HuH-7.5 (cell line): ENCODE results near the gene MINAR1.
A peak's percentile ranks its signal among the peaks of the same experiment; 100 is the strongest.
"Not testable (repeated sequence)": the region's sequence is repeated elsewhere in the genome, so short reads cannot be mapped to it uniquely, and the experiment has no call there.

Source experiments
- DNase-seq: peaks from one replicate; pipeline ENCODE4 v3.0.0; 2011; ENCODE audit warnings: low spot score

MINAR1 gene, protein sequence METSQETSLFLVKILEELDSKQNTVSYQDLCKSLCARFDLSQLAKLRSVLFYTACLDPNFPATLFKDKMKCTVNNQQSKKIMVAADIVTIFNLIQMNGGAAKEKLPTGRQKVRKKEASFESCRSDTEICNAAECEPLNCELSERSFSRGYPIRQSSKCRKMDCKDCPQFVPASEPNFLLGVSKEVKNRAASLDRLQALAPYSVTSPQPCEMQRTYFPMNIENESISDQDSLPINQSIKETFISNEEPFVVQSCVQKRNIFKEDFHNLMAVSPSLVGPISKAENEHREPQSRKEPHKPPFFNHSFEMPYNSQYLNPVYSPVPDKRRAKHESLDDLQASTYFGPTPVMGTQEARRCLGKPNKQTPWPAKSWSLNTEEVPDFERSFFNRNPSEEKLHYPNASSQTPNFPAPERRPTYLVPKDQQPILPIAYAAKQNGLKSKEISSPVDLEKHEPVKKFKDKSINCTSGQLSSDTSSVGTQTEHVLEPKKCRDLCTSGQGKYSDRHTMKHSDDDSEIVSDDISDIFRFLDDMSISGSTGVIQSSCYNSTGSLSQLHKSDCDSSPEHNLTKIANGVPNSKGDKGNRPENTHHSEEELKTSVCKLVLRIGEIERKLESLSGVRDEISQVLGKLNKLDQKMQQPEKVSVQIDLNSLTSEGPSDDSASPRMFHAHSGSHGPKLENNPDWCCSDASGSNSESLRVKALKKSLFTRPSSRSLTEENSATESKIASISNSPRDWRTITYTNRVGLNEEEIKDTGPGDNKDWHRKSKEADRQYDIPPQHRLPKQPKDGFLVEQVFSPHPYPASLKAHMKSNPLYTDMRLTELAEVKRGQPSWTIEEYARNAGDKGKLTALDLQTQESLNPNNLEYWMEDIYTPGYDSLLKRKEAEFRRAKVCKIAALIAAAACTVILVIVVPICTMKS

DNA sequence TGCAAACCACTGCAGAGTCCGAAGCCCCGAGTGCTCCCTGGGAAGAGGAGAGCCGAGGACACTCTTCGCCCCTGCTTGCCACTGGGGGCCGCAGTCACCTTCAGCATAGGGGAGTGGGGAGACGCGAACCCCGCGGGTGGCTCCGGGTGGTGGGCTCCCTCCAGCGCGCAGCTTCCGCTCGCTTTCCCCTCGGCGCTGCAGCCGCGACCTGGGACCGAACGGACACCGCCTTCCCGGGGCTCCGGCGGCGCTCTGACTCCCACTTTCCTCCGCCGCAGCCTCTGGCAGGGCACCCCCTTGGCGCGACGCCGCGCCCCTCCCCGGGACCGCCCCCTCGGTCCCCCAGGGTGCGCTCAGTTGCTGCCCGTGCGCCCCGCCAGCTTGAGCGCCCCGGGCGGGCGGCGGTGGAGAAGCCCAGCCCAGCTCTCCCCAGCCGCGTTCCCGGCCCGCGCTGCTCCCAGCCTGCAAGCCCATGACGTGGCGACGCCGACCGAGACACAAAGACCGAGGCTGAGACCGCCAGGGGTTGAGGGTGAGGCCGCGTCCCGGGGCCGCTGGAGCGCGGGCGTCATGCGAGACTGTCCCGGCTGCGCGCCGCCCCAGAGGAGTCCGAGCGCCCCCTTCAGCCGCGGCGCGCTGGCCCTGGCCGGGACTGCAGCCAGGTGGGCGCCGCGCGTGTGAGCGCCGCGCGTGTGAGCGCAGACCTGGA lies at the start of gene MINAR1:
TSS of gene MINAR1 (plus strand) at position 701 of the 709 bp plus-strand sequence. CDS start 23,812 bp downstream, outside the sequence.
- DNase-seq = peak; percentile 78

DNA sequence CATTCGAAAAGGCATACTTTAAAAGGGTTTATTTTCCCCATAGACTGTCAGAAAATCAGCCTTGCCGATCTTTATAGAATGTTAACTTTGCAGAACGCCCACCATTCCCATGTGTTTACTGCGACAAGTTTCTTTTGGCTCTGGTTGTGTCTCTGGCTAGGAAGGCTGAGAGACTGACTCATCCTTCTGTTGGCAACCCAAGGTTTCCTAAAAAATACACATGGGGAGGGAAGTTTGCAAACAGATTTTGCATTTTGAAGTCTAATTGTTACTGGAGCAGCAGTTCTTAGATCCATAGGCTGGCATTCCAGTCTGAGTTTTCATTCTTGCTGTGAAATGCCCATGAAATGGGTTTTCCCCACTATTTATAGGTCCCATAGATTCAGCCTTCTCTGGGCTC lies 37.9 kb upstream of the MINAR1 start:
- DNase-seq = no peak

DNA sequence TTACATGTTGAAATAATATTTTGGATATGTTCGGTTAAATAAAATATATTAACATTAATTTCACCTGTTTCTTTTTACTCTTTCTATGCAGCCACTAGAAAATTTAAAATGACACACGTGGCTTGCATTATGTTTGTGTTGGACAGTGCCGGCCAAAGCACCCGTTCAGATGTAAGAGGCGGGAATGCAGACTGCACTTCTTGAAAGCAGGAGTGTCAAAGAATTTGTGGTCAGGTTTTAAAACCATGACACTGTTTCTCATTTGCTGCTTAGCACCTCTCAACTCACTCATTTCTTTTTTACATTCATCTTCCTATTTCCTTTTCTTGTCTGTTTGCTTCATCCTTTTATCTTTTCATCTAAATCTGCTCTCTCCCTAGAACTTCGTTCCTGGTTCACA lies 35.3 kb upstream of the MINAR1 start:
- no peak for DNase-seq

DNA sequence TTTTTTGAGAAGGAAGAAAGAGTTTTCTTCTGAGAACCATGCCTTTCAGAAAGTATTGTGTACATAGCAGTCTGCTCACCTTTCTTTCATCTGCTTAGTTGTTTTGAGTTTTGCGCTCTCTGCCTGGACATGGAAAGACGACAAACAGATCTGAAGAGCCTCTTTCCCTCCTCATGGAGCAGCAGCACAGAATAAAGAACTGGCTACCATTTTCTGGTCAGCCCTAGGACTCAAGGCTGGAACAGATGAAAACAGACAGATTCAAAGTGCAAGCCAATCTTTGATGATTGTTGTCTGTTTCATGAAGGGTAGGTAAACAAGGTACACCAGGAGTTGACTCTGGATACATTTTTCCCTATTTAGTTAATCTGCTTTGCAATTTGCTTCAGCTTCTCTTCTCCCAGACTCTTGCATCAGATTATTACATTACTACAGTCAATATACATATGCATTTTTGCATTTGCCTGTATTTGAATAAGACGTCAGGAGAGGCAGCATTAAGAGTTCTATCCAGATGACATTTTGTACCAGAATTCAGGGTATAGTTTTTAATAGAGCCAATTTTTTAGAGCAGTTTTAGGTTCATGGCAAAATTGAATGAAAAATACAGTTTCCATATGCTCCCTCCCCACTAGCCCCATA lies 34.7 kb upstream of the MINAR1 start:
- DNase-seq = no peak

DNA sequence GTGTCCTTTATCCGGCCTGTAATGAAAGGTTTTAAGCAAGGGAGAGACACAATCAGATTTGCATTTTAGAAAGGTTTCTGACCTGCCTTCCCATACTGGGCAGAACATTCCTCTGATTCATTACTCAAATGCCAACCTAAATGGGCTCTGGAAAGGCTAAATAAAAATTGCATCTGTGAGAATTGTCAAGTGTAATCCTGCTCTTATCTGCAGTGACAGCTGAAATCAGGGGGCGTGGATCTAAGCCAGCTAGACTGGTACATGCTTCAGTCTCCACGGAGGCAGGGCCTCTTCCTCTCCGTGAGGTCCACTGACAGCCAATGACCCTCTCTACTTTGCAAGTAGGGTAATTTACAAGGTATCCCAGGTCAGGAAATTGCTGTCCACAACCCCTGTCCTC lies 32.5 kb upstream of the MINAR1 start:
- no peak for DNase-seq

DNA sequence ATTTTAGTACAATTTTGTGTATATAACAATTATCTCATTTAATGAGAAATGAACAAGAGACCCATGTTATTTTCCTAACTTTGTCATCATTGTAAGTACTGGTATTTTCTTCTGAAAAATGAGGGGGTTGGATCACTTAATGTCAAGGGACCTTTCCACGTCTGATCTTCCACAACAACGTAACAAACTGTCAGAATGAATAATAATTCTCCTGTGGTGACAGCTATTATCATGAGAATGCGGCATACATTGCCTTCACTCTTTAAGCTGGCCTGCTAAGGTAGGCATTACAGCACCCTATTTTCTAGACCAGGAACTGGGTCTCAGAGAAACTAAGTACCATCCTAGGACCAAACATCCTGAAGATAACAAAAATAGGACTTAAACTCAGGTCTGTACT lies 31.5 kb upstream of the MINAR1 start:
- no peak for DNase-seq

DNA sequence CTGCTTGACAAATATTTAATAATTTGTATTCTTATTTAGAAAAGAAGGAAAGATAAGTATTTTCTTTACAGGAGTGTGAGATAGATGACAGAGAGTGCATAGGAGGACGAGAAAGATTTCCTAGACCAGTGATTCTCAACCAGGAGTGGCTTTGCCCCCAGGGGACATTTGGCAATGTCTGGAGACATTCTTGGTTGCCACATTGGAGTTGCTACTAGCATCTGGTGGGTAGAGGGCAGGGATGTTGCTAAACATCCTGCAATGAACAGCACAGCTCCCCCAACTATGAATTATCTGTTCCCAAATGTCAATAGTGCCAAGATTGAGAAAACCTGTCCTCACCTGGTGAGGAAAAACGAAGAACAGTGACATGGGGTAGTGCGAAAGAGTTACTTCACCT lies 30.8 kb upstream of the MINAR1 start:
- DNase-seq = no peak

DNA sequence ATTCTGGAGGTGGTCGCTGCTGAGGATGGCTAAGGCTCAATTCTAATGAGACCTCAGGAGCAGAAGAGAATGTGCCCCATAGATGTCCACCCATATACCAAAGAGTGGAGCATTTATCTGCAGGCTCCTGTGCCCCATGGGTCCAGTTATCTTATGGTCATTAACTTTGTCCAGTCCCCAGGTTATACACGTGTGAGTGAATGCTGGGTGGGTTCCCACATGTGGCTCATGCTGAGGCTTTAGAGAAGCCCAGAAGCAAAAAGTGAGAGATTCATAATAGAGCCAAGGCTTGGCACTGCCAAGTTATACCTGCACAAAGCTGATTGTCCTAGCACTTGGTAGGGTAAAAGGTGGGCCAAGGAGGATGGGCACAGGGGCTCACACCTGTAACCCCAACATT lies 30.0 kb upstream of the MINAR1 start:
- DNase-seq = no peak

DNA sequence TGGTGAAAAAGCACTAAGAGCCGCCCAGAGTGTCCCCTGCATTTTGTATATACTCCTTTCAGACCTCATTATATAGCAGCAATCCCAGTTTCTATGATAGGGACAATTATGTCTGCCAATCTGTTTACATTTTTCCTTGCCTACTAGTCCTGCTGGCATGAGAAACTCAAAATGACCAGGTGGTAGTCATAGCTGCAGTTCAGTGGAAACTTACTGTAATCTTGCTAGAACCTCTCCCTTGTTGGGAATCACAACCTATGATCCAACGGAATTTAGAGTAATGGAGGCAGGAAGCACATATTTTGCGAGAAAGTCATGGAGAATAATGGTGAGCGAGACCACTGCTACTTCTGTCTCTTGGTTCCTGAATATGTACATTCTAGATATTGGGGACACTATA lies 28.6 kb upstream of the MINAR1 start:
- no peak for DNase-seq

DNA sequence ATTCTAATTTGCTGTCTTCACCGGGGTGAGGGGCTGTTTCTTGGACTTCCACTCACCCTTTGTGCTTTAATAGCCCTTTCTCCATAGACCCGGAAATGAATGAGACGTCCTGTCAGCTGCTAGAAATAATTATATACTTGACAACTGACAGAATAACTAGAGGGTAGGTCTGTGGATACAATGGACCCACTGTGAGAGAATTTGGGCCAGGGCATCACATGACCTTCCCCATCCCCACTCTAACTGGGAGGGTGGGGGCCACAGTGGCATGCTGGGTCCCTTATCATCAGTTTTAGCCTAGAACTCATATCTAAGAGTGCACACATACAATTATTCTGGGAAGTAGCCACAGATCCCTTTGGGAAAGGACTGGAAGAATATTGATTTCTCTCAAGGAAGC lies 25.9 kb upstream of the MINAR1 start:
- no peak for DNase-seq

DNA sequence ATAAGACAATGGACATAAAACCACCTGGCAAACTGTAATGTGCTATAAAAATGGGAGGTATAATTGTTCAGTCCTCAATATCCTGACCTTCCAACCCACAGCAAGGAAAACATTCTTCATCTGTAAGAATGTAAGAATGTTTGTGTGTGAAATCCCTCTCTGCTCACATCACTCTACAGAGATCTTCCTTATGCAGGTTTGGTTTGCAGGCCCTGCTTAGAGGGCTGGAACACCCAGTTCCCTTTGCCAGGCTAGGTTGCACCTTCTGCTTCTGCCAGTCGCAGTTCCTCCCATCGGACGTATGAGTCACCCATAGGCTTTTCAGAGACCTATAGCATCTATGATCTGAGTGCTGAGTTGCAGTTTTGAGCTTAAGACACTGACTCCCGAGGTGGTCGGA lies 24.1 kb upstream of the MINAR1 start:
- no peak for DNase-seq

DNA sequence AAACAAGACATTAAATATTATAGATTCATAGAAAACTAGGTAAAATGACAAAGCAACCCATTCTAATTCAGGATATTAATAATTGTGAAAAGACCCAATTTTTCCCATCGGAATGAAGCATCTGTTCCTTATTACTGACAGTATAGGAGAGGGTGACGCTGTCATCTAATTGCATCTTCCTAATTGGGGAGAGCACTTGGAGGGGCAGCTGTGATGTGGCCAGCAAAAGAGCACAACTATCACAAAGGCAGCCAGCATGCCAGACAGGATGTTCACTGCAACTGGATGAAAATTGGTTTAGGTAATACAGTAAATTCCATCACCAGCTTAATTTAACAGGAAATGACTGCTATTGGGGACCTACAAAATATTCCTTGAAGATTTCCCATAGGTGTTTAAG lies 21.9 kb upstream of the MINAR1 start:
- DNase-seq = no peak

DNA sequence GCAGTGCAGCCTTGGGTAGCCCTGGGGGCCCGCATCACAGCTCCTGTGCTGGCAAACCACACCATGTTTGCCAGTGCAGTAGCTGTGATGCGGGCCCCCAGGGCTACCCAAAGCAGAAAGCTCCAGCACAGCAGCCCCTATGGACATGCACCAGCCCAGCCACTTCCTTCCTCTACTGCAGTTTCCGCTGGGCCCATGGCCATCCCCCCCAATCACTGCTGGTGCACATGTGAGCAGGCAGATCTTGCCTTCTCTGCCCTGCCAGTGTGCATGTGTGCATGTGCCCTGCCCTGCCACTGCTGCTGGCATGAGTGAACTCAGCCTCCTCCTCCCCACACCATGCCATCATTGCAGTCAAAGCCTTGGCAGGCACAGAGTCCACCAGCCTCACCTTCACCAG lies 20.1 kb upstream of the MINAR1 start:
- DNase-seq = no peak

DNA sequence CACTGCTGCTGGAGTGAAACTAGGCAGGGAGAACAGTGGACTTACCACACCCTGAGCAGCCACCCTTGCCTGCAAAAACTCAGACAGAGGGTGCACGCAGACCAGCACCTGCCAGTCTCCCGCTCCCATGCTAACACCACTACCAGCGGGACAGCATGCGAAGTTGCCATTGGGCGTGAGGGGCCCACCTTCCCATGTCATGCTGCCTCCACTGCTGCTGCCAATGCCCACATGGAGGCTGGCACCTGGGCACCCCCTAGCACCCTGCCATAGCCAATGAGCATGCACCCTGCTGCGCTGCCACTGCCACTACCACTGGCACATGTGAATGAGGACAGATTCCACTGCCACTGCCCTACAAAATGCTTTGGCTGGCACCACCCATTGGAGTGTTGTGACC lies 19.7 kb upstream of the MINAR1 start:
- DNase-seq = no peak

DNA sequence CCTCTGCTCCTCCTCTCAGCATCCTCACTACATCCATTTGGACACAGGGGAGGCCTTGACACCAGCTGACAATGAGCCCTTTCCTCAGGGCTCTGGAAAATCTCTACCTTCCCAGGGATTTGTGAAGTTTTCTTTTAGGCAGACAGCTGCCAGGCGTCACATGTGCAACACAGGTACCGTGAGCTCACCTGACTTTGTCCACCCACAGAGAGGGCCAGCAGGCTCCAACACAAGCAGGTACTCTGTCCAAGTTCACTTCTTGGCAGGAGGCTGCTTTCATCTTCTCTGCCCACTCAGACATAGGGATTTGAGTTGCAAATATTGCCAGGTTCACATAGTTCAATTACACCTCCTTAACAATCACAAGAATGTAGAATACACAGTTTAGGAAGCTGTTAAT lies 15.3 kb upstream of the MINAR1 start:
- DNase-seq = no peak

DNA sequence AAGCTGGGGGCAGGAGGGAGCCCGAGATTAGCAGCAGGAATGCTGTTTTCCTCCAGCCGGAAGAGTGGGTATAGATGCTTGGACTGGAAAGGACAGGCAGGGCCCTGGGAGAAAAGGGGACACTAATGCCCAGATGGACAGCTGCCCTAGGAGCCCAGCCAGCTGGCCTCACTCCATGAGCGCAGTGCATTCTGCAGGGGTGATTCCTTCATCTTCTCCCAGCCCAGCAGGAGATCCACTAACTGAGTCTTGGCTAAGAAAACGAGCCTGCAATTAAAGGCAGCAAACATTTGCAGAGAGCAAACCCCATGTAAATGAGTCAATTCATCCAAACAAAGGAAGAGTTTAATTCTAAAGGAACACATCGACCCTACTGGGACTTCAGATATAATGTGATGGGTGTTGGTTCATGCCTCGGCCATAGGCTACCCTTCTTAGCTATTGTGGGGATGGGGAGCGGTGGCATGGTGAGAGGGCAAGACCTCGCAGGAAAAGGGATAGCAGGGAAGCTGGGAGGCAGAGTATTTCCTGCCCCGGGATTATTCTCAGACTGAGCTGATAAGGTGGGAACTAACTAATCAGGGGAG lies 13.3 kb upstream of the MINAR1 start:
- DNase-seq = no peak

DNA sequence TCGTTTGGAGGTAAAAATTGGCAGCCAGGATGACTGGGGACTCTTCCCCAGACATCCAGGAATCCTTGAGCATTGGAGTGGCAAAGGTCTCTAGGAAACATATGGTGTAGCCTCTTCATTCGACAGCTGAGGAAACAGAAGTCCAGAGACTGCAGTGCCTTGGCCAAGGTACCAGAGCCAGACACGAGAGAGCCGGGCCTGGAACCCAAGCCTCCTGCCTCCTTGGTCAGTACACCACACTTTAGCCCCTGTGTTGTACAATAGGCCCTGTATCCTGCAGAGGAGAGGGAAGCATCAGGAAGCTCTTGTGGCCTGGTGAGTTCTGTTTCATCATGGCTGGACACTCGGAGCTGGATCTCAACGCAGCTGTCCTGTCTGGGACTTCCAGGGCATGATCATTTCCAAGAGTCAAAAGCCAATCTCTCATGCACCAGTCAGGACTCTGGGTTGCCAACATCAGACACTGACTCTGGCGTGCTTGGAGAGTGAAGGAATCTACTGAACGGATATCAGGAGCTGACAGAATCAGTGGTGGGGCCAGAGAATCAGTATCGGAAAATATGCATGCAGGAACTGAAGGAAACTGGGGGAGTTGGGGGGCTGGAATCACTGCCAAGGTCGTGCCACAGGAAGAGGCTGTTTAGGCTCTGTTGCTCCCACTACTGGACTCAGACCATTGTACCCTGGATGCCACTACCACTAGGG lies 6.4 kb upstream of the MINAR1 start:
- DNase-seq = no peak

DNA sequence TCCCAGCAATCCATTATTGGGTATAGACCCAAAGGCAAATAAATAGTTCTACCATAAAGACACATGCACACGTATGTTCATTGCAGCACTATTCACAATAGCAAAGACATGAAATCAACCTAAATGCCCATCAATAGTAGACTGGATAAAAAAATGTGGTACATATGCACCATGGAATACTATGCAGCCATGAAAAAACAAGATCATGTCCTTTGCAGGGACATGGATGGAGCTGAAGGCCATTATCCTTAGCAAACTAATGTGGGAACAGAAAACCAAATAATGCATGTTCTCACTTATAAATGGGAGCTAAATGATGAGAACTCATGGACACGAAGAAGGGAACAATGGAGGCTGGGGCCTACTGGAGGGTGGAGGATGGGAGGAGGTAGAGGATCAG lies 5.2 kb upstream of the MINAR1 start:
- not testable (repeated sequence) for DNase-seq

DNA sequence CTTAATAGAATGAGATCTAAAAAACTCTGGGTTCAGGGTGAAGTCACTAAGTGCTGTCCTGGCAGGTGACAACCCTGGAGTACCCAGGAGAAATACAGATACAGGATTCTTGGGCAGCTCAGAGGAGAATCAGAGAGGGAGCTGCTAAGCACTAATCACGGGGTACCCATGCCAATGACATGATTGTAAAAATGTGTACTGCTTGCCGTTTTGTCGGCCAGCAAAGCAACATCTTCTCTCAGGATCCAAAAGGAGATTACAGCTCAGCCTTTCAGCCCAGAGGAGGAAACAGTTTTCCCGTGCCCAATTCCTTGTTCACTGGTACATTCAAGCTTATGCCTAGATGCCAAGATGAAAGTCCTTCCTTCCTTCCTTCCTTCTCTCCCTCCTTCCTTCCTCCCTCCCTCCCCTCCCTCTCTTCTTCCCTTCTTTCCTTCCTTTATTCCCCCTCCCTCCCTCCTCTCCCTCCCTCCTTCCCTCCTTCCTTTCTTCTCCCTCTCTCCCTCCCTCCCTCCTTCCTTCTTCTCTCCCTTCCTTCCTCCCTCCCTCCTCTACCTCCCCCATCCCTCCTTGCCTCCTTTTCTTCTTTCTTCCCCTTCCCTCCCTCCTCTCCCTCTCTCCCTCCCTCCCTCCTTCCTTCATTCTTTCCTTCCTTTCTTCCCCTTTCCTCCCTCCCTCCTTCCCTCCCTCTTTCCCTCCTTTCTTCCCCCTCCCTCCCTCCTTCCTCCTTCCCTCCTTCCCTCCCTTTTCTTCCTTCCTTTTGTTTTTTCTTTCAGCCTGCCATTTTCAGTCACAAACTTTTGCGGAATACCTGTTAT lies 4.1 kb upstream of the MINAR1 start:
- DNase-seq = no peak
